LNCaP clone FGC (cell line): ENCODE results near the gene LACC1.
A peak's percentile ranks its signal among the peaks of the same experiment; 100 is the strongest.

Source experiments
- DNase-seq: peaks from one replicate; pipeline ENCODE4 v3.0.0-alpha.2; 2011; ENCODE audit warnings: low read depth
- H3K4me3 ChIP-seq: 2 replicates; pipeline ENCODE4 v1.5.1; 2011; ENCODE audit warnings: mild to moderate bottlenecking, low read depth, low read length, control low read depth
- TF ChIP-seq, protein P1 (sequence below): IDR thresholded peaks from 2 replicates; pipeline ENCODE4 v1.5.1; 2012; ENCODE audit warnings: mild to moderate bottlenecking; ENCODE audit not compliant: control insufficient read depth, insufficient read depth; ENCODE audit errors: extremely low read depth

Gene LACC1

DNA sequence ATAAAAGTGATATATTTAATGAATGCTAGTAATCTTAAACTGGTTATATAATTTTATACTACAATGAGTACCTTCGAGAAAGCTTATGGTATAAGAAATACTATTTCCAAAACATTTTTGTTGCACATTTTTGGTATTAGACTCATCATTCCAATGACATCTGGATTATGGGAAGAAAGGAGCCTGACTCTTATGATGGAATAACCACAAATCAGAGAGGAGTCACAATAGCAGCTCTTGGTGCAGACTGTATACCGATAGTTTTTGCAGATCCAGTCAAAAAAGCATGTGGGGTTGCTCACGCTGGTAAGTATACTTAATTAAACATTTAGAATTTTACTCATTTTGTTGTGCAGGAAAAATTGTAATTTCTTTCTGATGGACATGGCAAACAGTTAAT is 3.9 kb downstream of the LACC1 start:
- TF ChIP-seq, protein P1, sequence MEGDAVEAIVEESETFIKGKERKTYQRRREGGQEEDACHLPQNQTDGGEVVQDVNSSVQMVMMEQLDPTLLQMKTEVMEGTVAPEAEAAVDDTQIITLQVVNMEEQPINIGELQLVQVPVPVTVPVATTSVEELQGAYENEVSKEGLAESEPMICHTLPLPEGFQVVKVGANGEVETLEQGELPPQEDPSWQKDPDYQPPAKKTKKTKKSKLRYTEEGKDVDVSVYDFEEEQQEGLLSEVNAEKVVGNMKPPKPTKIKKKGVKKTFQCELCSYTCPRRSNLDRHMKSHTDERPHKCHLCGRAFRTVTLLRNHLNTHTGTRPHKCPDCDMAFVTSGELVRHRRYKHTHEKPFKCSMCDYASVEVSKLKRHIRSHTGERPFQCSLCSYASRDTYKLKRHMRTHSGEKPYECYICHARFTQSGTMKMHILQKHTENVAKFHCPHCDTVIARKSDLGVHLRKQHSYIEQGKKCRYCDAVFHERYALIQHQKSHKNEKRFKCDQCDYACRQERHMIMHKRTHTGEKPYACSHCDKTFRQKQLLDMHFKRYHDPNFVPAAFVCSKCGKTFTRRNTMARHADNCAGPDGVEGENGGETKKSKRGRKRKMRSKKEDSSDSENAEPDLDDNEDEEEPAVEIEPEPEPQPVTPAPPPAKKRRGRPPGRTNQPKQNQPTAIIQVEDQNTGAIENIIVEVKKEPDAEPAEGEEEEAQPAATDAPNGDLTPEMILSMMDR = no peak
- no peak for DNase-seq
- H3K4me3 ChIP-seq = no peak overlapping the region

DNA sequence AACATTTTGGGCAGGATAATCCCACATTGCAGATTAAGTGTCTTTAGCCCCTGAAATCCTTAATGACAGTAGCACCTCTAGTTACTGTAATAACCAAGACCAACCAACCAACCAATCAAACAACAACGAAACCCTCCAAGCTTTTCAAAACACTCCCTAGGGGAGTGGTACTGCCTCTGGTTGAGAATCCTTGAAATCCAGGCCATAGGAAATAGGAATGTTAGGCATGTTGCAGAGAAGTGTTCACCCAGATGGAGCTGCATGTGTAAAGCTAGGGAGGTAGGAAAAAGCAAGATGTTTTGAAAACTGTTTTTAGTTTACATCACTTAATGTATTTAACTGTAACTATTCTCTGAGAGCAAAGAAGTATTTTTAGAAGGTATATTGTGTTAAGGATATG is 4.5 kb downstream of the LACC1 start:
- H3K4me3 ChIP-seq = no peak overlapping the region
- no peak for DNase-seq
- TF ChIP-seq, protein P1 = no peak

DNA sequence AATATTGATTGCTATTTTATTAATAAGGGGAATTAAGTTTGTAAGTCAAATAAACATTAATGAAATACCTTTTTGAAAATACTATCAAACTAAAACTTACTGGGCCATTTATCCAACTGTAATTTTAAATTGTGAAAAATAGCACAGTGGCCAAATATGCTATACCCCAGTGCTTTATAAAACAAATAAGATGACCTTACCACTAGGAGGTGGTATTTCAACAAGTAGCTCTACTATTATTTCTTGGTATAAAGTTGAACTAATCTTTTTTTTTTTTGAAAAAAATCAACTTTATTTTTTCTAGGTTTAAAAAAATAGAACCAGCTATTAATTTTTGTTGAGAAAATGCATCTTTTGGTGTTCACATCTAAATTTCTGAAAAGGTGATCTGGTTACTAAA is 14.7 kb downstream of the LACC1 start:
- TF ChIP-seq, protein P1 = peak; percentile 11; the same call in 1 of the 2 replicates
- no peak for DNase-seq
- no peak overlapping the region for H3K4me3 ChIP-seq

GRCh38 chr13:43895940-43896339 is 16.2 kb downstream of the LACC1 start:
- no peak for DNase-seq
- no peak overlapping the region for H3K4me3 ChIP-seq
- TF ChIP-seq, protein P1 = no peak

GRCh38 chr13:43905435-43906031 is 25.8 kb downstream of the LACC1 start:
- TF ChIP-seq, protein P1 = peak; percentile 78
- no peak overlapping the region for H3K4me3 ChIP-seq
- DNase-seq = peak; percentile 32

DNA sequence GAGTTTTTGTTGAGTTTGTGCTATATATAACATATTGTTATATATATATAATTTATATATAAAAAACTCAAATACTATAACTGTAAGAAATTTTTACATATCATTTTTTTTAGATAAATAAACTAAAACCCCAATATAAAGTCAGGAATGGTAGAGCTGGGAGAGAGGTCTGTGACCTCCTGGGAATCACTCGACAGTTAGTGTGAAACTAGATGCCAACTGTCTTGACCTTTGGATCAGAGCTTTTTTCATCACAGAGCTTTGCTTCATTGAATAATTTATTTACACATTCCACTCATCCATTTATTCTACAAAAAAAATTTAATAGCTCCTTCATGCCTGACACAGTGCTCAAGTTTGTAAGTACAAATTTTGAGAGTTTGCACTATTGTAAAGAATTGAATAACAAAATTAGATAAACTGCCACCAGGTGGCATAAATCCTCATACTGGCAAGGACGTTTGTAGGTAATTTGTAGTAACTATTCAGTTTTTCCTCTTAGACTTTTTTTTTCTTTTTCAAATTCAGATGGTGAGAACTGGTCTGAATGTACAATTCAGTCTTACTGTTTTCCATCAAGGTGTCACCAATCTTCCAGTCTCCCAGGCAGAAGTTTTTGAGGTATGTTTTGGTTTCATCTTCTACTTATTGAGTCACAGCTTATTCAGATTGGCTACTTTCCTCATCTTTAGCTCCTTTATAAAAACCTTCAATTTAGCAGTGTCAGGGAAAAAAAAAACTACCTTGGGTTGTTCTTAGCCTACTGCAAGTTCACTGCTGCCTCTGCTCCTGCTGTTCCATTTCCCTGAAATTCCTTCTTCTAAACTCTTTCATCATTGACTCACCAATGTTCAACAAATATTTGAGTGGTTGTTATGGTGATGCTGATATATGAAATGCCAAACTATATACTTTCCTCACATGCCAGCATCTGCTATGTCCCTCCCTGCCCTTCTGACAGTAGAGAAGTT is 28.7 kb downstream of the LACC1 start:
- TF ChIP-seq, protein P1 = 0 out of 2 replicates have a peak, but pooled peaks have one; percentile 16
- no peak overlapping the region for H3K4me3 ChIP-seq
- peak; percentile 19 for DNase-seq
